GM23338 (cell line): ENCODE results near the gene CALHM5. TPM values are rescaled to one million over a fixed set of nuclear protein-coding genes. Genes with fewer than 3 reads are reported as not detected.

Experiments used
- ATAC-seq: fragments of 200-7000 bp; cut with Tn5 transposase; 3 replicates; pipeline ENCODE4 v1.9.1; 2020
- DNase-seq: peaks from one replicate; pipeline ENCODE4 v3.0.0-alpha.2; 2015; ENCODE audit warnings: low spot score
- H2AFZ ChIP-seq: fragments of 200-600 bp; sonication (generic); 2 replicates; pipeline ENCODE4 v1.8.0; 2016; ENCODE audit warnings: antibody characterized with exemption, mild to moderate bottlenecking, moderate library complexity
- H3F3A ChIP-seq: fragments of 200-600 bp; sonication (generic); replicated peaks from 2 replicates; pipeline ENCODE4 v1.8.0; 2017; ENCODE audit warnings: antibody characterized with exemption, mixed run types, low read depth
- H3K27ac ChIP-seq: fragments of 200-600 bp; sonication (generic); 2 replicates; pipeline ENCODE4 v1.6.1; 2016; ENCODE audit warnings: low read depth
- H3K27me3 ChIP-seq: fragments of 200-600 bp; sonication (generic); 2 replicates; pipeline ENCODE4 v1.8.0; 2016; ENCODE audit warnings: mild to moderate bottlenecking, mixed run types, moderate library complexity; ENCODE audit not compliant: insufficient read depth
- H3K36me3 ChIP-seq: fragments of 200-600 bp; sonication (generic); 2 replicates; pipeline ENCODE4 v1.8.0; 2016; ENCODE audit warnings: mild to moderate bottlenecking; ENCODE audit not compliant: insufficient read depth
- H3K4me1 ChIP-seq: fragments of 200-600 bp; sonication (generic); 2 replicates; pipeline ENCODE4 v1.8.0; 2016; ENCODE audit warnings: mild to moderate bottlenecking, moderate library complexity; ENCODE audit not compliant: insufficient read depth
- H3K4me2 ChIP-seq: fragments of 200-600 bp; sonication (generic); 2 replicates; pipeline ENCODE4 v1.7.1; 2017; ENCODE audit warnings: mixed run types
- H3K4me3 ChIP-seq: fragments of 200-600 bp; sonication (generic); 2 replicates; pipeline ENCODE4 v1.6.1; 2016; ENCODE audit warnings: mixed run types
- H3K79me2 ChIP-seq: fragments of 200-600 bp; sonication (generic); replicated peaks from 2 replicates; pipeline ENCODE4 v1.8.0; 2017; ENCODE audit warnings: mild to moderate bottlenecking; ENCODE audit not compliant: insufficient read depth
- H3K9me2 ChIP-seq: fragments of 200-600 bp; sonication (generic); 2 replicates; pipeline ENCODE4 v1.8.0; 2017; ENCODE audit not compliant: insufficient read depth
- H4K20me1 ChIP-seq: fragments of 200-600 bp; sonication (generic); replicated peaks from 2 replicates; pipeline ENCODE4 v1.8.0; 2017; ENCODE audit warnings: mild to moderate bottlenecking; ENCODE audit not compliant: insufficient read depth
- H3K27ac Mint-ChIP-seq: 2 replicates; pipeline ENCODE4 v1.8.0; 2020; ENCODE audit warnings: inconsistent platforms, mild to moderate bottlenecking, moderate library complexity, mixed read lengths
- H3K27me3 Mint-ChIP-seq: 3 replicates; pipeline ENCODE4 v1.8.0; 2022; ENCODE audit warnings: low read depth, mild to moderate bottlenecking, moderate library complexity, mixed read lengths, inconsistent platforms; ENCODE audit not compliant: insufficient read depth, poor library complexity
- H3K36me3 Mint-ChIP-seq: 3 replicates; pipeline ENCODE4 v1.8.0; 2021; ENCODE audit warnings: low read depth, mild to moderate bottlenecking, inconsistent platforms, moderate library complexity, mixed read lengths
- H3K4me1 Mint-ChIP-seq: 3 replicates; pipeline ENCODE4 v1.8.0; 2020; ENCODE audit warnings: mild to moderate bottlenecking, inconsistent platforms, mixed read lengths
- H3K4me3 Mint-ChIP-seq: 3 replicates; pipeline ENCODE4 v1.8.0; 2021; ENCODE audit warnings: moderate library complexity, mild to moderate bottlenecking, inconsistent platforms, mixed read lengths
- H3K9me3 Mint-ChIP-seq: 3 replicates; pipeline ENCODE4 v1.8.0; 2020; ENCODE audit warnings: moderate library complexity, mild to moderate bottlenecking, inconsistent platforms, mixed read lengths
- CREB1 ChIP-seq: fragments of 250-450 bp; sonication (Bioruptor Pico); IDR thresholded peaks from 2 replicates; pipeline ENCODE4 v1.5.0; 2020; ENCODE audit warnings: low read depth, mild to moderate bottlenecking, moderate library complexity
- EZH2 ChIP-seq: fragments of 200-600 bp; sonication (generic); IDR thresholded peaks from one replicate; pipeline ENCODE4 v1.8.0; 2017; ENCODE audit warnings: antibody characterized with exemption, mild to moderate bottlenecking, low read depth; ENCODE audit not compliant: unreplicated experiment
- EZH2phosphoT487 ChIP-seq: fragments of 200-600 bp; sonication (generic); IDR thresholded peaks from one replicate; pipeline ENCODE4 v1.8.1; 2018; ENCODE audit warnings: antibody characterized with exemption; ENCODE audit not compliant: unreplicated experiment
- JUNB ChIP-seq: IDR thresholded peaks from one replicate; pipeline ENCODE4 v1.6.1; 2016; ENCODE audit warnings: antibody characterized with exemption; ENCODE audit not compliant: unreplicated experiment
- NANOG ChIP-seq: IDR thresholded peaks from 2 replicates; pipeline ENCODE4 v1.6.1; 2016; ENCODE audit warnings: antibody characterized with exemption, borderline replicate concordance
- POLR2AphosphoS5 ChIP-seq: IDR thresholded peaks from 2 replicates; pipeline ENCODE4 v1.6.1; 2016; ENCODE audit warnings: antibody characterized with exemption, low read depth
- STAT1 ChIP-seq: IDR thresholded peaks from one replicate; pipeline ENCODE4 v1.6.1; 2016; ENCODE audit warnings: antibody characterized with exemption; ENCODE audit not compliant: unreplicated experiment
- ZNF114 ChIP-seq: fragments of 250-450 bp; sonication (Bioruptor Pico); IDR thresholded peaks from 2 replicates; pipeline ENCODE4 v1.5.0; 2020; ENCODE audit warnings: mild to moderate bottlenecking, moderate library complexity
- ZNF331 ChIP-seq: fragments of 250-450 bp; sonication (Bioruptor Pico); IDR thresholded peaks from 2 replicates; pipeline ENCODE4 v1.5.0; 2020; ENCODE audit warnings: low read depth, mild to moderate bottlenecking, moderate library complexity
- polyA plus RNA-seq: library from polyadenylated mRNA; unstranded; fragments of >200 nt; fragmentation: Nextera tagmentation; extraction: Ambion mirVana; gene quantifications from 2 replicates; pipeline ENCODE4 v1.2.1, GENCODE V29; 2016
- total RNA-seq: library from RNA; depleted of rRNA; stranded (reverse); fragments of >200 nt; shearing (Covaris generic); gene quantifications from 2 replicates; pipeline ENCODE4 v1.2.3, GENCODE V29; 2014
- TF ChIP-seq, protein P1 (sequence below): fragments of 250-450 bp; sonication (Bioruptor Pico); IDR thresholded peaks from 2 replicates; pipeline ENCODE4 v1.5.0; 2020; ENCODE audit warnings: mild to moderate bottlenecking, moderate library complexity
- TF ChIP-seq, protein P2 (sequence below): IDR thresholded peaks from 2 replicates; pipeline ENCODE4 v1.6.1; 2016; ENCODE audit warnings: antibody characterized with exemption
- TF ChIP-seq, protein P3 (sequence below), 2 experiments: fragments of 200-600 bp in 1 of 2; sonication (generic) in 1 of 2; conservative IDR thresholded peaks; 2 replicates each; pipeline versions ENCODE4 v1.5.1 to v1.6.1; 2016 to 2017; ENCODE audit warnings: antibody characterized with exemption in 2 of 2, low read depth in 2 of 2, mild to moderate bottlenecking in 2 of 2, moderate library complexity in 1 of 2
- TF ChIP-seq, protein P4 (sequence below): IDR thresholded peaks from one replicate; pipeline ENCODE4 v1.6.1; 2018; ENCODE audit warnings: antibody characterized with exemption; ENCODE audit not compliant: unreplicated experiment

Gene CALHM5
- total and polyA plus RNA-seq, 2 experiments from 2014 or later = 0.02 to 0.10 TPM

DNA sequence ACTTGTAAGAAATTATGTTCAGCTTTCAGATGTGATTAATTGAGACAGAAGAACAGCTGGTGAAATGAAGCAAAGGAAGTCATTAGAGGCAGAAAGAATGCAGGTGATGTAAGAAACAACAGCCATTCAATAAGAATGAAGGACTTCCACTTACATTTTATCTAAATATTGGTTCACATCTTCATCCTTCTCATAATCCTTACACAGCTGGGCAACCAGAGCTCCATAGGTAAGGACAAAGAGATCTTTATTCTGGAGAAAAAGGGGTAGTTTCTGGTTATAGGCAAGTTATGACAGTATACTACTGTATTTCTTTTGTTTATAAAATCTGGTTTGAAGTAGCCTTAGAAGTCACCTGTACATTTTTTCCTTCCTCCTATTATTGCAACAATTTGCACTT lies 31.7 kb downstream of the CALHM5 start:
- no peaks in the 10 kb centered on the region for H3K9me2 ChIP-seq
- H3K4me2 ChIP-seq = no peak overlapping the region
- Mint-ChIP-seq H3K9me3 (no peaks in the 10 kb centered on the region), H3K27ac (no peak overlapping the region), H3K4me1 (peaks cover 8% of the 10 kb centered on the region; the same call in 2 of the 3 replicates), H3K4me3 (no peak overlapping the region), H3K27me3 (no peaks in the 10 kb centered on the region), H3K36me3 (no peaks in the 10 kb centered on the region)
- TF ChIP-seq NANOG (no peak), STAT1 (no peak), CREB1 (CRISPR knock-in tag) (no peak), ZNF331 (CRISPR knock-in tag) (no peak), EZH2 (no peak), POLR2AphosphoS5 (no peak), ZNF114 (CRISPR knock-in tag) (no peak), EZH2phosphoT487 (no peak), JUNB (no peak)
- TF ChIP-seq, protein P1, sequence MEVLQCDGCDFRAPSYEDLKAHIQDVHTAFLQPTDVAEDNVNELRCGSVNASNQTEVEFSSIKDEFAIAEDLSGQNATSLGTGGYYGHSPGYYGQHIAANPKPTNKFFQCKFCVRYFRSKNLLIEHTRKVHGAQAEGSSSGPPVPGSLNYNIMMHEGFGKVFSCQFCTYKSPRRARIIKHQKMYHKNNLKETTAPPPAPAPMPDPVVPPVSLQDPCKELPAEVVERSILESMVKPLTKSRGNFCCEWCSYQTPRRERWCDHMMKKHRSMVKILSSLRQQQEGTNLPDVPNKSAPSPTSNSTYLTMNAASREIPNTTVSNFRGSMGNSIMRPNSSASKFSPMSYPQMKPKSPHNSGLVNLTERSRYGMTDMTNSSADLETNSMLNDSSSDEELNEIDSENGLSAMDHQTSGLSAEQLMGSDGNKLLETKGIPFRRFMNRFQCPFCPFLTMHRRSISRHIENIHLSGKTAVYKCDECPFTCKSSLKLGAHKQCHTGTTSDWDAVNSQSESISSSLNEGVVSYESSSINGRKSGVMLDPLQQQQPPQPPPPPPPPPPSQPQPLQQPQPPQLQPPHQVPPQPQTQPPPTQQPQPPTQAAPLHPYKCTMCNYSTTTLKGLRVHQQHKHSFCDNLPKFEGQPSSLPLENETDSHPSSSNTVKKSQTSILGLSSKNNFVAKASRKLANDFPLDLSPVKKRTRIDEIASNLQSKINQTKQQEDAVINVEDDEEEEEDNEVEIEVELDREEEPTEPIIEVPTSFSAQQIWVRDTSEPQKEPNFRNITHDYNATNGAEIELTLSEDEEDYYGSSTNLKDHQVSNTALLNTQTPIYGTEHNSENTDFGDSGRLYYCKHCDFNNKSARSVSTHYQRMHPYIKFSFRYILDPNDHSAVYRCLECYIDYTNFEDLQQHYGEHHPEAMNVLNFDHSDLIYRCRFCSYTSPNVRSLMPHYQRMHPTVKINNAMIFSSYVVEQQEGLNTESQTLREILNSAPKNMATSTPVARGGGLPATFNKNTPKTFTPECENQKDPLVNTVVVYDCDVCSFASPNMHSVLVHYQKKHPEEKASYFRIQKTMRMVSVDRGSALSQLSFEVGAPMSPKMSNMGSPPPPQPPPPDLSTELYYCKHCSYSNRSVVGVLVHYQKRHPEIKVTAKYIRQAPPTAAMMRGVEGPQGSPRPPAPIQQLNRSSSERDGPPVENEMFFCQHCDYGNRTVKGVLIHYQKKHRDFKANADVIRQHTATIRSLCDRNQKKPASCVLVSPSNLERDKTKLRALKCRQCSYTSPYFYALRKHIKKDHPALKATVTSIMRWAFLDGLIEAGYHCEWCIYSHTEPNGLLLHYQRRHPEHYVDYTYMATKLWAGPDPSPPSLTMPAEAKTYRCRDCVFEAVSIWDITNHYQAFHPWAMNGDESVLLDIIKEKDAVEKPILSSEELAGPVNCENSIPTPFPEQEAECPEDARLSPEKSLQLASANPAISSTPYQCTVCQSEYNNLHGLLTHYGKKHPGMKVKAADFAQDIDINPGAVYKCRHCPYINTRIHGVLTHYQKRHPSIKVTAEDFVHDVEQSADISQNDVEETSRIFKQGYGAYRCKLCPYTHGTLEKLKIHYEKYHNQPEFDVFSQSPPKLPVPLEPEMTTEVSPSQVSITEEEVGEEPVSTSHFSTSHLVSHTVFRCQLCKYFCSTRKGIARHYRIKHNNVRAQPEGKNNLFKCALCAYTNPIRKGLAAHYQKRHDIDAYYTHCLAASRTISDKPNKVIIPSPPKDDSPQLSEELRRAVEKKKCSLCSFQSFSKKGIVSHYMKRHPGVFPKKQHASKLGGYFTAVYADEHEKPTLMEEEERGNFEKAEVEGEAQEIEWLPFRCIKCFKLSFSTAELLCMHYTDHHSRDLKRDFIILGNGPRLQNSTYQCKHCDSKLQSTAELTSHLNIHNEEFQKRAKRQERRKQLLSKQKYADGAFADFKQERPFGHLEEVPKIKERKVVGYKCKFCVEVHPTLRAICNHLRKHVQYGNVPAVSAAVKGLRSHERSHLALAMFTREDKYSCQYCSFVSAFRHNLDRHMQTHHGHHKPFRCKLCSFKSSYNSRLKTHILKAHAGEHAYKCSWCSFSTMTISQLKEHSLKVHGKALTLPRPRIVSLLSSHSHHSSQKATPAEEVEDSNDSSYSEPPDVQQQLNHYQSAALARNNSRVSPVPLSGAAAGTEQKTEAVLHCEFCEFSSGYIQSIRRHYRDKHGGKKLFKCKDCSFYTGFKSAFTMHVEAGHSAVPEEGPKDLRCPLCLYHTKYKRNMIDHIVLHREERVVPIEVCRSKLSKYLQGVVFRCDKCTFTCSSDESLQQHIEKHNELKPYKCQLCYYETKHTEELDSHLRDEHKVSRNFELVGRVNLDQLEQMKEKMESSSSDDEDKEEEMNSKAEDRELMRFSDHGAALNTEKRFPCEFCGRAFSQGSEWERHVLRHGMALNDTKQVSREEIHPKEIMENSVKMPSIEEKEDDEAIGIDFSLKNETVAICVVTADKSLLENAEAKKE = no peak
- TF ChIP-seq, protein P2, sequence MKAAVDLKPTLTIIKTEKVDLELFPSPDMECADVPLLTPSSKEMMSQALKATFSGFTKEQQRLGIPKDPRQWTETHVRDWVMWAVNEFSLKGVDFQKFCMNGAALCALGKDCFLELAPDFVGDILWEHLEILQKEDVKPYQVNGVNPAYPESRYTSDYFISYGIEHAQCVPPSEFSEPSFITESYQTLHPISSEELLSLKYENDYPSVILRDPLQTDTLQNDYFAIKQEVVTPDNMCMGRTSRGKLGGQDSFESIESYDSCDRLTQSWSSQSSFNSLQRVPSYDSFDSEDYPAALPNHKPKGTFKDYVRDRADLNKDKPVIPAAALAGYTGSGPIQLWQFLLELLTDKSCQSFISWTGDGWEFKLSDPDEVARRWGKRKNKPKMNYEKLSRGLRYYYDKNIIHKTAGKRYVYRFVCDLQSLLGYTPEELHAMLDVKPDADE = no peak
- TF ChIP-seq, protein P3, sequence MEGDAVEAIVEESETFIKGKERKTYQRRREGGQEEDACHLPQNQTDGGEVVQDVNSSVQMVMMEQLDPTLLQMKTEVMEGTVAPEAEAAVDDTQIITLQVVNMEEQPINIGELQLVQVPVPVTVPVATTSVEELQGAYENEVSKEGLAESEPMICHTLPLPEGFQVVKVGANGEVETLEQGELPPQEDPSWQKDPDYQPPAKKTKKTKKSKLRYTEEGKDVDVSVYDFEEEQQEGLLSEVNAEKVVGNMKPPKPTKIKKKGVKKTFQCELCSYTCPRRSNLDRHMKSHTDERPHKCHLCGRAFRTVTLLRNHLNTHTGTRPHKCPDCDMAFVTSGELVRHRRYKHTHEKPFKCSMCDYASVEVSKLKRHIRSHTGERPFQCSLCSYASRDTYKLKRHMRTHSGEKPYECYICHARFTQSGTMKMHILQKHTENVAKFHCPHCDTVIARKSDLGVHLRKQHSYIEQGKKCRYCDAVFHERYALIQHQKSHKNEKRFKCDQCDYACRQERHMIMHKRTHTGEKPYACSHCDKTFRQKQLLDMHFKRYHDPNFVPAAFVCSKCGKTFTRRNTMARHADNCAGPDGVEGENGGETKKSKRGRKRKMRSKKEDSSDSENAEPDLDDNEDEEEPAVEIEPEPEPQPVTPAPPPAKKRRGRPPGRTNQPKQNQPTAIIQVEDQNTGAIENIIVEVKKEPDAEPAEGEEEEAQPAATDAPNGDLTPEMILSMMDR (conservative IDR thresholded peaks at IDR 0.05; ENCODE audit: low read depth in 2 of 2) = no peak
- TF ChIP-seq, protein P4, sequence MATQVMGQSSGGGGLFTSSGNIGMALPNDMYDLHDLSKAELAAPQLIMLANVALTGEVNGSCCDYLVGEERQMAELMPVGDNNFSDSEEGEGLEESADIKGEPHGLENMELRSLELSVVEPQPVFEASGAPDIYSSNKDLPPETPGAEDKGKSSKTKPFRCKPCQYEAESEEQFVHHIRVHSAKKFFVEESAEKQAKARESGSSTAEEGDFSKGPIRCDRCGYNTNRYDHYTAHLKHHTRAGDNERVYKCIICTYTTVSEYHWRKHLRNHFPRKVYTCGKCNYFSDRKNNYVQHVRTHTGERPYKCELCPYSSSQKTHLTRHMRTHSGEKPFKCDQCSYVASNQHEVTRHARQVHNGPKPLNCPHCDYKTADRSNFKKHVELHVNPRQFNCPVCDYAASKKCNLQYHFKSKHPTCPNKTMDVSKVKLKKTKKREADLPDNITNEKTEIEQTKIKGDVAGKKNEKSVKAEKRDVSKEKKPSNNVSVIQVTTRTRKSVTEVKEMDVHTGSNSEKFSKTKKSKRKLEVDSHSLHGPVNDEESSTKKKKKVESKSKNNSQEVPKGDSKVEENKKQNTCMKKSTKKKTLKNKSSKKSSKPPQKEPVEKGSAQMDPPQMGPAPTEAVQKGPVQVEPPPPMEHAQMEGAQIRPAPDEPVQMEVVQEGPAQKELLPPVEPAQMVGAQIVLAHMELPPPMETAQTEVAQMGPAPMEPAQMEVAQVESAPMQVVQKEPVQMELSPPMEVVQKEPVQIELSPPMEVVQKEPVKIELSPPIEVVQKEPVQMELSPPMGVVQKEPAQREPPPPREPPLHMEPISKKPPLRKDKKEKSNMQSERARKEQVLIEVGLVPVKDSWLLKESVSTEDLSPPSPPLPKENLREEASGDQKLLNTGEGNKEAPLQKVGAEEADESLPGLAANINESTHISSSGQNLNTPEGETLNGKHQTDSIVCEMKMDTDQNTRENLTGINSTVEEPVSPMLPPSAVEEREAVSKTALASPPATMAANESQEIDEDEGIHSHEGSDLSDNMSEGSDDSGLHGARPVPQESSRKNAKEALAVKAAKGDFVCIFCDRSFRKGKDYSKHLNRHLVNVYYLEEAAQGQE = no peak
- no peak overlapping the region for H2AFZ ChIP-seq
- no peaks in the 10 kb centered on the region for H3F3A ChIP-seq
- H3K4me1 ChIP-seq = no peaks in the 10 kb centered on the region; the same call in 1 of the 2 replicates
- ATAC-seq = no peak
- no peaks in the 10 kb centered on the region for H3K27me3 ChIP-seq
- no peak for DNase-seq
- H3K36me3 ChIP-seq = no peaks in the 10 kb centered on the region
- no peak overlapping the region for H3K4me3 ChIP-seq
- H4K20me1 ChIP-seq = no peaks in the 10 kb centered on the region
- no peak overlapping the region for H3K27ac ChIP-seq
- H3K79me2 ChIP-seq = no peaks in the 10 kb centered on the region
